GM19467 (cell line): ENCODE measurements around the gene PLB1.

Source experiments
- ATAC-seq: cut with Tn5 transposase; IDR thresholded peaks from one replicate; pipeline ENCODE4 v1.9.1; 2021; ENCODE audit warnings: mild to moderate bottlenecking, moderate library complexity; ENCODE audit not compliant: unreplicated experiment

Gene PLB1

GRCh38 chr2:28586867-28587266 lies 91.0 kb downstream of the PLB1 start:
- no peak for ATAC-seq

- ATAC-seq = no peak
These were observed 91.8 kb downstream of the PLB1 start for GRCh38 chr2:28587526-28588291.

- ATAC-seq = no peak
These were observed 92.4 kb downstream of the PLB1 start for GRCh38 chr2:28588292-28588670.

GRCh38 chr2:28589746-28590463 lies 94.0 kb downstream of the PLB1 start:
- no peak for ATAC-seq

- ATAC-seq = no peak
These were observed 94.8 kb downstream of the PLB1 start for GRCh38 chr2:28590496-28591301.

- no peak for ATAC-seq
These were observed 96.0 kb downstream of the PLB1 start for GRCh38 chr2:28591711-28592335.

- no peak for ATAC-seq
These were observed 96.6 kb downstream of the PLB1 start for GRCh38 chr2:28592481-28592880.

- ATAC-seq = no peak
These were observed 97.4 kb downstream of the PLB1 start for GRCh38 chr2:28593160-28593755.

GRCh38 chr2:28594000-28594331 lies 98.1 kb downstream of the PLB1 start:
- ATAC-seq = no peak

GRCh38 chr2:28594332-28595108 lies 98.7 kb downstream of the PLB1 start:
- ATAC-seq = no peak

GRCh38 chr2:28595323-28595722 lies 99.5 kb downstream of the PLB1 start:
- ATAC-seq = no peak

- ATAC-seq = no peak
These were observed 102.6 kb downstream of the PLB1 start for GRCh38 chr2:28598484-28598883.

- ATAC-seq = no peak
These were observed 104.3 kb downstream of the PLB1 start for GRCh38 chr2:28600181-28600580.

- no peak for ATAC-seq
These were observed 105.8 kb downstream of the PLB1 start for GRCh38 chr2:28601616-28602015.

- ATAC-seq = no peak
These were observed 106.3 kb downstream of the PLB1 start for GRCh38 chr2:28602136-28602660.

- no peak for ATAC-seq
These were observed 107.1 kb downstream of the PLB1 start for GRCh38 chr2:28602751-28603639.

GRCh38 chr2:28603821-28604220 lies 108.0 kb downstream of the PLB1 start:
- ATAC-seq = no peak

- no peak for ATAC-seq
These were observed 108.5 kb downstream of the PLB1 start for GRCh38 chr2:28604284-28604843.
